H1 (cell line): ENCODE results near the gene RGS5. TPM values are rescaled to one million over a fixed set of nuclear protein-coding genes. Genes with fewer than 3 reads are reported as not detected.

Source experiments
- CTCF ChIA-PET: fragments of 300-600 bp; sonication (Branson Sonifier 250); formaldehyde crosslinking; loops from one replicate; lab custom pipeline; 2021; ENCODE audit not compliant: partially characterized antibody; lab: Charles Lee
- POLR2A ChIA-PET: fragments of 300-600 bp; sonication (Branson Sonifier 250); formaldehyde crosslinking; loops from one replicate; lab custom pipeline; 2021; ENCODE audit warnings: inconsistent platforms; ENCODE audit not compliant: partially characterized antibody; lab: Charles Lee
- DNase-seq, 2 experiments: peaks; one replicate each; pipeline versions ENCODE4 v3.0.0 to v3.0.0-alpha.2; 2010 to 2022; ENCODE audit warnings: low spot score in 2 of 2, low read depth in 1 of 2, mixed read lengths in 1 of 2
- FAIRE-seq: peaks from 2 replicates; lab custom pipeline; 2011; peaks lifted over from hg19 to GRCh38; lab: Jason Lieb, UNC
- H2AFZ ChIP-seq: 2 replicates; pipeline ENCODE4 v1.8.1; 2012; ENCODE audit warnings: low read length, inconsistent platforms
- H2AK5ac ChIP-seq: 2 replicates; pipeline ENCODE4 v1.6.1; 2013; ENCODE audit warnings: low read depth, low read length
- H2BK120ac ChIP-seq: replicated peaks from 2 replicates; pipeline ENCODE3; 2013; ENCODE audit warnings: low read depth, low read length, inconsistent platforms
- H2BK12ac ChIP-seq: 2 replicates; pipeline ENCODE4 v1.6.1; 2013; ENCODE audit warnings: low read depth, low read length
- H2BK15ac ChIP-seq: 2 replicates; pipeline ENCODE4 v1.6.1; 2013; ENCODE audit warnings: low read length
- H2BK20ac ChIP-seq: 2 replicates; pipeline ENCODE4 v1.6.1; 2013; ENCODE audit warnings: low read length
- H2BK5ac ChIP-seq: 2 replicates; pipeline ENCODE4 v1.6.1; 2013; ENCODE audit warnings: low read depth, low read length
- H3K14ac ChIP-seq: 2 replicates; pipeline ENCODE4 v1.6.1; 2013; ENCODE audit warnings: inconsistent platforms; ENCODE audit not compliant: insufficient read length
- H3K18ac ChIP-seq: 2 replicates; pipeline ENCODE4 v1.6.1; 2013; ENCODE audit warnings: low read length; ENCODE audit errors: extremely low read depth
- H3K23ac ChIP-seq: 2 replicates; pipeline ENCODE4 v1.6.1; 2013; ENCODE audit warnings: inconsistent platforms; ENCODE audit not compliant: insufficient read length
- H3K23me2 ChIP-seq: 2 replicates; pipeline ENCODE4 v1.6.1; 2013; ENCODE audit warnings: low read depth, low read length
- H3K27ac ChIP-seq: 2 replicates; pipeline ENCODE4 v1.6.1; 2011; ENCODE audit warnings: low read depth, low read length, inconsistent platforms
- H3K27me3 ChIP-seq, 4 experiments: replicated peaks in 1 of 4; 1 replicate in 1 of 4; 2 replicates in 3 of 4; pipeline versions ENCODE4 v1.6.1 to v1.8.1; 2011 to 2013; ENCODE audit warnings: low read length in 3 of 4, mild to moderate bottlenecking in 3 of 4, inconsistent platforms in 2 of 4, mixed read lengths in 2 of 4, moderate library complexity in 1 of 4; ENCODE audit not compliant: control insufficient read depth in 3 of 4, insufficient read depth in 3 of 4; ENCODE audit errors: extremely low read depth in 1 of 4
- H3K36me3 ChIP-seq, 4 experiments: 2 replicates each; pipeline versions ENCODE4 v1.6.1 to v1.8.1; 2011 to 2013; ENCODE audit warnings: mild to moderate bottlenecking in 4 of 4, low read length in 3 of 4, moderate library complexity in 2 of 4, control low read depth in 1 of 4, inconsistent platforms in 1 of 4; ENCODE audit not compliant: insufficient read depth in 4 of 4, control insufficient read depth in 2 of 4
- H3K4ac ChIP-seq: replicated peaks from 2 replicates; pipeline ENCODE3; 2013; ENCODE audit warnings: low read length, low read depth, mixed read lengths, inconsistent platforms; ENCODE audit not compliant: insufficient read length
- H3K4me1 ChIP-seq, 4 experiments: replicated peaks in 1 of 4; 1 replicate in 1 of 4; 2 replicates in 3 of 4; pipeline versions ENCODE4 v1.6.1 to v1.8.1; 2011 to 2013; ENCODE audit warnings: low read length in 3 of 4, inconsistent platforms in 2 of 4, mixed read lengths in 1 of 4; ENCODE audit not compliant: insufficient read depth in 4 of 4, control insufficient read depth in 3 of 4
- H3K4me2 ChIP-seq, 2 experiments: 2 replicates each; pipeline versions ENCODE4 v1.6.1 to v1.8.1; 2011 to 2013; ENCODE audit warnings: low read depth in 2 of 2, low read length in 2 of 2, control low read depth in 1 of 2, inconsistent platforms in 1 of 2, mild to moderate bottlenecking in 1 of 2; ENCODE audit not compliant: insufficient read depth in 1 of 2
- H3K4me3 ChIP-seq, 4 experiments: fragments of 200-600, 300-600 bp in 1 of 4; sonication (generic), shearing (Covaris generic), sonication (Bioruptor Twin) in 1 of 4; 2 replicates each; pipeline versions ENCODE4 v1.5.1 to v1.8.1; 2011 to 2016; ENCODE audit warnings: low read length in 4 of 4, low read depth in 3 of 4, control low read depth in 2 of 4, inconsistent platforms in 2 of 4, mild to moderate bottlenecking in 2 of 4, mixed read lengths in 1 of 4, moderate library complexity in 1 of 4; ENCODE audit not compliant: insufficient read depth in 2 of 4; ENCODE audit errors: extremely low read depth in 1 of 4
- H3K56ac ChIP-seq: replicated peaks from 2 replicates; pipeline ENCODE3; 2013; ENCODE audit warnings: low read depth, mild to moderate bottlenecking, mixed read lengths, low read length, inconsistent platforms; ENCODE audit not compliant: insufficient read length
- H3K79me1 ChIP-seq: 2 replicates; pipeline ENCODE4 v1.6.1; 2013; ENCODE audit warnings: low read depth, low read length, control low read depth
- H3K79me2 ChIP-seq, 2 experiments: 2 replicates each; pipeline versions ENCODE4 v1.6.1 to v1.8.1; 2012 to 2013; ENCODE audit warnings: low read length in 2 of 2, mild to moderate bottlenecking in 2 of 2, inconsistent platforms in 1 of 2; ENCODE audit not compliant: insufficient read depth in 2 of 2, control insufficient read depth in 1 of 2
- H3K9ac ChIP-seq, 4 experiments: replicated peaks in 1 of 4; 1 replicate in 1 of 4; 2 replicates in 3 of 4; pipeline versions ENCODE4 v1.6.1 to v1.8.1; 2011 to 2013; ENCODE audit warnings: low read depth in 3 of 4, low read length in 3 of 4, control low read depth in 2 of 4, mild to moderate bottlenecking in 2 of 4, moderate library complexity in 2 of 4, inconsistent platforms in 1 of 4; ENCODE audit errors: extremely low read depth in 1 of 4
- H3K9me3 ChIP-seq, 2 experiments: 2 replicates each; pipeline versions ENCODE4 v1.6.1 to v1.8.1; 2012 to 2013; ENCODE audit warnings: mild to moderate bottlenecking in 2 of 2, moderate library complexity in 2 of 2, control low read depth in 1 of 2, inconsistent platforms in 1 of 2, low read depth in 1 of 2, low read length in 1 of 2, mixed read lengths in 1 of 2; ENCODE audit not compliant: insufficient read depth in 2 of 2
- H4K20me1 ChIP-seq, 2 experiments: replicated peaks in 1 of 2; 2 replicates each; pipeline versions ENCODE3 to v1.8.1; 2011 to 2013; ENCODE audit warnings: inconsistent platforms in 2 of 2, low read length in 2 of 2, mild to moderate bottlenecking in 1 of 2; ENCODE audit not compliant: insufficient read depth in 2 of 2, control insufficient read depth in 1 of 2
- H4K5ac ChIP-seq: 2 replicates; pipeline ENCODE4 v1.6.1; 2013; ENCODE audit warnings: low read length, low read depth, mixed read lengths, inconsistent platforms; ENCODE audit not compliant: insufficient read length
- H4K8ac ChIP-seq: 2 replicates; pipeline ENCODE4 v1.8.0; 2013; ENCODE audit warnings: mild to moderate bottlenecking, moderate library complexity, low read length, inconsistent platforms; ENCODE audit not compliant: insufficient read depth; ENCODE audit errors: extremely low read depth
- H4K91ac ChIP-seq: replicated peaks from 2 replicates; pipeline ENCODE3; 2013; ENCODE audit warnings: low read length, mixed read lengths, inconsistent platforms; ENCODE audit not compliant: insufficient read length
- BCL11A ChIP-seq, 2 experiments: IDR thresholded peaks; one replicate each; pipeline ENCODE4 v1.6.1; 2011; ENCODE audit warnings: low read depth in 2 of 2, low read length in 2 of 2, mild to moderate bottlenecking in 2 of 2
- BRCA1 ChIP-seq: IDR thresholded peaks from 2 replicates; pipeline ENCODE4 v1.6.1; 2012; ENCODE audit warnings: low read depth, low read length, improper control_type of control experiment
- CTCF ChIP-seq, 3 experiments: IDR thresholded peaks; 1 replicate in 2 of 3; 2 replicates in 1 of 3; pipeline versions ENCODE4 v1.5.1 to v1.6.1; 2011; ENCODE audit warnings: low read length in 3 of 3, mild to moderate bottlenecking in 3 of 3, inconsistent platforms in 2 of 3, low read depth in 1 of 3, moderate library complexity in 1 of 3; ENCODE audit not compliant: insufficient read depth in 1 of 3; ENCODE audit errors: control extremely low read depth in 1 of 3
- EP300 ChIP-seq, 2 experiments: IDR thresholded peaks; 1 replicate in 1 of 2; 2 replicates in 1 of 2; pipeline ENCODE4 v1.6.1; 2011 to 2012; ENCODE audit warnings: low read depth in 2 of 2, low read length in 2 of 2, mild to moderate bottlenecking in 2 of 2, borderline replicate concordance in 1 of 2, inconsistent platforms in 1 of 2, moderate library complexity in 1 of 2
- GABPA ChIP-seq: IDR thresholded peaks from 2 replicates; pipeline ENCODE4 v1.6.1; 2011; ENCODE audit warnings: mild to moderate bottlenecking, low read length, moderate library complexity, borderline replicate concordance; ENCODE audit not compliant: insufficient read depth
- KDM1A ChIP-seq: fragments of 200-600, 300-600 bp; sonication (generic); IDR thresholded peaks from 2 replicates; pipeline ENCODE4 v1.7.1; 2016; ENCODE audit warnings: mild to moderate bottlenecking, low read length, borderline replicate concordance
- MAFK ChIP-seq: IDR thresholded peaks from 2 replicates; pipeline ENCODE4 v1.6.1; 2012; ENCODE audit warnings: low read depth, mild to moderate bottlenecking, improper control_type of control experiment, low read length
- POLR2A ChIP-seq, 2 experiments: IDR thresholded peaks; 1 replicate in 1 of 2; 2 replicates in 1 of 2; pipeline ENCODE4 v1.6.1; 2011; ENCODE audit warnings: low read depth in 2 of 2, low read length in 2 of 2, mild to moderate bottlenecking in 2 of 2; ENCODE audit errors: control extremely low read depth in 1 of 2
- POU5F1 ChIP-seq: IDR thresholded peaks from 2 replicates; pipeline ENCODE4 v1.6.1; 2011; ENCODE audit warnings: low read depth, mild to moderate bottlenecking, low read length, moderate library complexity
- RNF2 ChIP-seq: fragments of 200-900, 300-1000 bp; sonication (generic); IDR thresholded peaks from 2 replicates; pipeline ENCODE4 v1.7.1; 2016; ENCODE audit warnings: borderline replicate concordance, low read depth, mild to moderate bottlenecking, antibody characterized with exemption, low read length; ENCODE audit not compliant: poor library complexity, severe bottlenecking; ENCODE audit errors: missing control alignments
- SIX5 ChIP-seq: IDR thresholded peaks from 2 replicates; pipeline ENCODE4 v1.6.1; 2011; ENCODE audit warnings: mild to moderate bottlenecking, low read depth, low read length
- SP2 ChIP-seq: IDR thresholded peaks from 2 replicates; pipeline ENCODE4 v1.6.1; 2012; ENCODE audit warnings: mild to moderate bottlenecking, low read length, inconsistent platforms
- WGBS, 2 experiments: shearing (Covaris generic) in 1 of 2; methylation state at CpG; one replicate each; pipeline versions ENCODE4 v1.1.6 to v1.1.7; 2013 to 2015; ENCODE audit warnings: low lambda C conversion rate in 2 of 2, mixed read lengths in 2 of 2, inconsistent platforms in 1 of 2, low coverage in 1 of 2, missing lambda C conversion rate in 1 of 2; ENCODE audit not compliant: insufficient replicate concordance in 2 of 2, insufficient coverage in 1 of 2, insufficient read length in 1 of 2; ENCODE audit errors: extremely low coverage in 1 of 2, missing lambda C conversion rate in 1 of 2; 5-methylcytosine and 5-hydroxymethylcytosine counted together
- polyA plus RNA-seq, 7 experiments: library from polyadenylated mRNA; depleted of rRNA in 3 of 7; stranded (reverse) in 5 of 7; unstranded in 2 of 7; fragments of >200 nt in 5 of 7; fragments of 200-250 nt in 2 of 7; gene quantifications; 1 replicate in 5 of 7; 2 replicates in 1 of 7; 4 replicates in 1 of 7; pipeline versions ENCODE4 v1.2.1 to v1.2.3, GENCODE V29; 2011 to 2013; ENCODE audit warnings: missing spikeins in 2 of 7, mixed read lengths in 2 of 7
- total RNA-seq: library from RNA; stranded (reverse); fragmentation: NEBNext Ultra II Directional; extraction: Animal tissue kit (Norgen Biotek cat#: 25700); gene quantifications from 2 replicates; pipeline ENCODE4 v1.2.1, GENCODE V29; 2021

RGS5 gene
- total and polyA plus RNA-seq, 2 of the 8 experiments (the other 6 are each of a cell fraction or from before 2014, with no cell fraction given) = 75.5 to 103 TPM

GRCh38 chr1:163169553-163169952 lies 33.2 kb downstream of the RGS5 start:
- Histone ChIP-seq H3K14ac (no peak overlapping the region), H3K4ac (no peak overlapping the region), H3K79me1 (no peaks in the 10 kb centered on the region), H3K23me2 (no peaks in the 10 kb centered on the region), H4K5ac (no peak overlapping the region), H3K36me3 (peaks cover 0 to 3% (median 0%) of the 10 kb centered on the region in 4 experiments; a peak in 1 of 8 replicates), H2BK5ac (no peak overlapping the region), H2BK120ac (no peak overlapping the region), H2AK5ac (no peak overlapping the region), H2BK15ac (no peak overlapping the region), H2BK12ac (no peak overlapping the region), H3K27ac (no peak overlapping the region), H3K4me1 (peaks cover 0 to 4% (median 1%) of the 10 kb centered on the region in 4 experiments; a peak in 3 of 7 replicates), H4K91ac (no peak overlapping the region), H2AFZ (no peak overlapping the region), H3K56ac (no peak overlapping the region), H3K4me3 (no peak overlapping the region), H3K27me3 (no peaks in the 10 kb centered on the region), H3K9ac (no peak overlapping the region), H3K9me3 (no peaks in the 10 kb centered on the region), H4K8ac (no peak overlapping the region), H3K18ac (no peak overlapping the region), H2BK20ac (no peak overlapping the region), H4K20me1 (no peaks in the 10 kb centered on the region), H3K79me2 (no peaks in the 10 kb centered on the region), H3K23ac (no peak overlapping the region), H3K4me2 (no peak overlapping the region)
- no peak for DNase-seq
- FAIRE-seq = no peak
- TF ChIP-seq MAFK = no peak
- no peak for TF ChIP-seq BCL11A (IDR thresholded peaks at IDR 0.05; ENCODE audit: low read depth in 2 of 2, low read length in 2 of 2)
- TF ChIP-seq SIX5 = no peak
- no peak for TF ChIP-seq POLR2A (IDR thresholded peaks at IDR 0.05; ENCODE audit: control extremely low read depth in 1 of 2, low read depth in 2 of 2, low read length in 2 of 2)
- TF ChIP-seq SP2 = no peak
- TF ChIP-seq CTCF (IDR thresholded peaks at IDR 0.05; ENCODE audit: control extremely low read depth in 1 of 3, insufficient read depth in 1 of 3, low read depth in 1 of 3, low read length in 3 of 3) = no peak
- no peak for TF ChIP-seq BRCA1
- no peak for TF ChIP-seq RNF2
- no peak for TF ChIP-seq GABPA
- TF ChIP-seq EP300 (IDR thresholded peaks at IDR 0.05; ENCODE audit: borderline replicate concordance in 1 of 2, low read depth in 2 of 2, low read length in 2 of 2) = no peak
- TF ChIP-seq KDM1A = no peak
- no peak for TF ChIP-seq POU5F1
- ChIA-PET POLR2A (no interaction called here), CTCF (interaction anchor here (1.4 kb wide), 1 partner anchor 12 kb away, joined by 3 read pairs; no protein-coding TSS in a partner anchor)
- WGBS, 2 experiments = 86% methylated on average over 1 of the region's 1 CpG; no CpG with 5 or more reads in 1 of the 2 experiments
